GM18870 (cell line): Measurements from ENCODE around the gene EEF1AKMT1.
"Not testable (repeated sequence)": the region's sequence is repeated elsewhere in the genome, so short reads cannot be mapped to it uniquely, and the experiment has no call there.

Source experiments
- ATAC-seq: cut with Tn5 transposase; IDR thresholded peaks from one replicate; pipeline ENCODE4 v1.9.1; 2021; ENCODE audit warnings: moderate library complexity; ENCODE audit not compliant: unreplicated experiment

EEF1AKMT1 gene

DNA sequence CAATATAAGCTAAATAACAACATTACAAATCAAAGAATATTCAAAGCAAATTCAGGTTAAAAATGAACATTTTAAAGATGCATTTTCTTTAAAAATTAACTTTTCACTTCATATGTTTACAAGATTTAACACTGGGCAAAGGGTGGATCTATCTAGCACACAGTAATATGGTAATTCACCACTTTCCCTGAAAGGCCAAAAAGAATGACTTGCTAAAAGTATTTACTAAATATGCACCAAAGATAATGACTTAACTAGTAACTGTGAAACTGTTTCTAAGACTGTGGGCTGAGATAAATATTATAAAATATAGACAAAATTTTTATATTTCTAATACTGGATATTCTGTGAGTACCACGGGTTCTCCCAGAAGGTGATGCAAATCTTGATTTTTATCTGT is 4.5 kb upstream of the EEF1AKMT1 start:
- ATAC-seq: no peak

GRCh38 chr13:20776751-20777150 is 3.0 kb upstream of the EEF1AKMT1 start:
- no peak for ATAC-seq

- ATAC-seq: no peak
Observed at GRCh38 chr13:20775961-20776360, 2.2 kb upstream of the EEF1AKMT1 start.

DNA sequence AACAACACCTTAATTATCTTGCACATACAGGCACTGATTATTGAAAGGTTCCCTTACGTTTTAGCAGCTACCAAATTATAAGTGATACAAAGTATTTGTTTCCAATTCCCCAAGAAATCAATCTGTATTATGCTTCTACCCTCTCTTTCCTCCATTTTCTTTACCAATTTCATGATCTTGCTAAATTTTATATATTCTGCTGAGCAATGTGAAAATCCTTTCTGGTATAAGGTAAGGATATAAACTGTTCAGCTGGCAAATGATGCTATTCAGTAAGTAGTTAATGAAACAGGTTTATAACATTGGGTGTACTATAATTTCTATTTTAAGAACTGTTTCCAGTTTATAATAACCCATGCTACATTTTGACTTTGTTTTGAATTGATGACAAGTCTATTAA is 985 bp upstream of the EEF1AKMT1 start:
- ATAC-seq: no peak

- no peak for ATAC-seq
Observed at GRCh38 chr13:20772401-20773131, 1.2 kb downstream of the EEF1AKMT1 start.

GRCh38 chr13:20769834-20770233 is 3.9 kb downstream of the EEF1AKMT1 start:
- ATAC-seq: no peak

DNA sequence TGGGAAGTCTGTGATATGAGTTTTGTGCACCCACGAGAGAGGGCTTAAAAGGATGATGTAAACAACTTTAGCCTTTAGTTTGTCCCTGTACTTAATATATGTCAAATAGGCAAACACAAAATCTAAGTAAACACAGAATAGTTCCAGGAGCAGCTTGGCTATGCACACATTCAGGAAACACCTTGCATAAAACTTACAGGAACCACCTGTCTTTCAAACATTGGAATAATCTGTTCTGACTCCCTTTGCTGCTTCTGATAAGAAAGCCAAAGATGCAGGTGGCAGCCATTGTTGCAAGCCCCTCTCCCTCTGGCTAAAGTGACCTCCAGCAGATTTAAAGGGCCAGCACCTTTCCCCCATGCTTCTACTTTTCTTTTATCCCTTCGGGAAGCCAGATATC is 4.7 kb downstream of the EEF1AKMT1 start:
- no peak for ATAC-seq

GRCh38 chr13:20767309-20767943 is 6.3 kb downstream of the EEF1AKMT1 start:
- ATAC-seq: no peak

- ATAC-seq: no peak
Observed at GRCh38 chr13:20760872-20761271, 12.9 kb downstream of the EEF1AKMT1 start.

DNA sequence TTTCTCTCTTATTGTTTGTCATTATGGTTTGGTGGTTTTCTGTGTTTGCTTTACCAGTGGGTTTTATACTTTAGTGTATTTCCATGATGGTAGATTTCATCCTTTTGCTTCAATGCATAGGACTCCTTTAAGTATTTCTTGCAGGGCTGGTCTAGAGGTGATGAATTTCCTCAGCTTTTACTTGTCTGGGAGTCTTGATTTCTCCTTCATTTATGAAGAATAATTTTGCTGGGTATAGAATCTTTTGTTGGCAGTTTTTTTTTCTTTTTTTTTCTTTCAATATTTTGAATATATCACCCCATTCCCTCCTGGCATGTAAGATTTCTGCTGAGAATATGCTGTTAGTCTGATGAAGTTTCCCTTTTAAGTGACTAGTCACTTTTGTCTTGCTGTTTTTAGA is 19.8 kb downstream of the EEF1AKMT1 start:
- no peak for ATAC-seq

GRCh38 chr13:20749377-20749776 is 24.4 kb downstream of the EEF1AKMT1 start:
- ATAC-seq: no peak

GRCh38 chr13:20743830-20744404 is 29.8 kb downstream of the EEF1AKMT1 start:
- ATAC-seq: not testable (repeated sequence)

- no peak for ATAC-seq
Observed at GRCh38 chr13:20740021-20740420, 33.7 kb downstream of the EEF1AKMT1 start.

GRCh38 chr13:20738616-20739015 is 35.1 kb downstream of the EEF1AKMT1 start:
- no peak for ATAC-seq

GRCh38 chr13:20729633-20730585 is 43.9 kb downstream of the EEF1AKMT1 start:
- ATAC-seq: no peak

DNA sequence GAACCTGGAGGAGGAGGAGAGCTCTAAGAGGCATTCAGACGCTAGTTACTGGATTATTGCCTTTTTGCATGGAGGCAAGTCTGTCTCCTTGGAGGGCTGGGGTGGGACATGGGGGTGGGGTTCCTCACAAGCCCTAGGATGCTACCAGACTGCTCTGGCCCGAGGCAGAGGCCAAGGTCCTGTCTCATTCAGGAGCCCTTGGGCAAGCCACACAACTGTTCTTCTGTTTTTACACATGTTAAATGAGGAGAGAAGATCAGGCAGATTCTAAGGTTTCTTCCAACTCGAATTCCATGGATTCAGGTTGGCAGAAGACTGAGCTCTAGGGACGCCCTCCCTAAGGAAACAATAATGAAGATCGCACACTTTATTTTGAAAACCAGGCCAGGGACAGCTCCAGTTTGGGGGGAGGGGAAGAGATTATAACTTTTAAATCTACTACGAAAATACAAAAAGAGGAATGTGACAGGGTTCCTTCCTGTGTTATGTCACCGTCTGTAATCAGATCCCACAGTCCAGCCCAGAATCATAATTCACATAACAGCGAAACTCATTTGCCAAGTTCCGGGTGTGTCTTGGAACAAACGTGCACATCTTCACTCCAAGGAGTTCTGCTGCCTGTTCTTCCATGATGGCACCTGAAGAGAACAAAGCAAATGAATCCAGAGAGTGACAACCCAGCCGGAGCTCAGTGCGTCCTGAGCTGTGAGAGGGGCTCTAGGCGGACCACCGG is 45.0 kb downstream of the EEF1AKMT1 start:
- ATAC-seq: no peak

- no peak for ATAC-seq
Observed at GRCh38 chr13:20727856-20728255, 45.9 kb downstream of the EEF1AKMT1 start.

DNA sequence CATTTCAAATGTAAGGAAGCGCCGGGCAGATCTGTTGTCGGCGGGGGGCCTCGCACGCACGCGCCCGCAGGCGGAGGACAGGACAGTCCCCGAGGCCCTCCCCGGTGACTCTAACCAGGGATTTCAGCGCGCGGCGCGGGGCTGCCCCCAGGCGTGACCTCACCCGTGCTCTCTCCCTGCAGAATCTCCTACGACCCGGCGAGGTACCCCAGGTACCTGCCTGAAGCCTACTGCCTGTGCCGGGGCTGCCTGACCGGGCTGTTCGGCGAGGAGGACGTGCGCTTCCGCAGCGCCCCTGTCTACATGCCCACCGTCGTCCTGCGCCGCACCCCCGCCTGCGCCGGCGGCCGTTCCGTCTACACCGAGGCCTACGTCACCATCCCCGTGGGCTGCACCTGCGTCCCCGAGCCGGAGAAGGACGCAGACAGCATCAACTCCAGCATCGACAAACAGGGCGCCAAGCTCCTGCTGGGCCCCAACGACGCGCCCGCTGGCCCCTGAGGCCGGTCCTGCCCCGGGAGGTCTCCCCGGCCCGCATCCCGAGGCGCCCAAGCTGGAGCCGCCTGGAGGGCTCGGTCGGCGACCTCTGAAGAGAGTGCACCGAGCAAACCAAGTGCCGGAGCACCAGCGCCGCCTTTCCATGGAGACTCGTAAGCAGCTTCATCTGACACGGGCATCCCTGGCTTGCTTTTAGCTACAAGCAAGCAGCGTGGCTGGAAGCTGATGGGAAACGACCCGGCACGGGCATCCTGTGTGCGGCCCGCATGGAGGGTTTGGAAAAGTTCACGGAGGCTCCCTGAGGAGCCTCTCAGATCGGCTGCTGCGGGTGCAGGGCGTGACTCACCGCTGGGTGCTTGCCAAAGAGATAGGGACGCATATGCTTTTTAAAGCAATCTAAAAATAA is 52.1 kb downstream of the EEF1AKMT1 start:
- ATAC-seq: no peak

DNA sequence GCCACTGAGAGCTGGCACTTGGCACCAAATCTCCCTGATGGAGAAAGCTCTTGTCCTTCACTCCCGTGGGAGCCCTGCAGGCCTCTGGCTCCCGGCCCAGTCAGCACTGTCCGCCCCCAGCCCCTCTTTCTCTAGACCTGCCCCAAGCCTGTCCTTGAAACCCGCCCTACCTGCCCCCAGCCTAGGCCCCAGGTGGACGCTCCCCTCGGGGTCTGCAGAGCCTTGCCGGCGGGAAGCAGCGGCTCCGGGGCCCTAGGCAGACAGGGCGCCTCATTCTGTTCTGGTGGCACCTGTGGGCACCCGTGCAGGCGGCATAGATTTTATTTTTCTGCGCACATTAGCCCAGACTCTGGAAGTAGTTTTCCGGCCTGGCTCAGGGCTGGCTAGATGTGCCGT is 52.7 kb downstream of the EEF1AKMT1 start:
- ATAC-seq: no peak

DNA sequence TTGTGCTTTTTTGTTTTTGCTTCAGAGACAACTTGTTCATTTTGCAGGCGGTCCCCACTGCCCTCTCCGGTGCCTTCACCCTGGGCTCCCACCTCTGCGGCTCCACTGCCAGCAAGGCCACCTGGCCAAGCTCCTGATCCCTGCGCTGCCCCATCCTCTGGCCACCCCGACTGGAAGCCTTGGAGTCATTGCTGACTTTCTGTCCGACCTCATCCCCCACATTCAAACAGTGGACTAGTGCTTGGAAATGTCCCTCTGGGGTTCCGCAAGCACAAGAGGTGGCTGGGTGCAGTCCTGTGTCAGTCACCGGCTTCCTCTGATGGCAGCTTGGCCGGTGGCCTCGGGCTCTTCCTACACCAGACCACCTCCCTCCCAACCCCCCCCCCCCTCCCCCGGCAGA is 53.3 kb downstream of the EEF1AKMT1 start:
- no peak for ATAC-seq
